CD4-positive, alpha-beta T cell treated with Interleukin-6 at 100 ng/mL for 8 hours (primary cell): Measurements from ENCODE around the gene CRBN.

Source experiments
- DNase-seq: peaks from one replicate; pipeline ENCODE4 v3.0.0-alpha.2; 2020; ENCODE audit warnings: mixed read lengths, low spot score

The CRBN gene

GRCh38 chr3:3179407-3180094 lies at the start of gene CRBN:
CRBN (minus strand) TSS chr3:3179691; CDS start chr3:3179687, 4 bp downstream.
- peak; percentile 87 for DNase-seq

- no peak for DNase-seq
Observed at GRCh38 chr3:3227640-3228039, 48.1 kb upstream of the CRBN start.

GRCh38 chr3:3221528-3221927 lies 42.0 kb upstream of the CRBN start:
- no peak for DNase-seq

GRCh38 chr3:3216401-3216800 lies 36.9 kb upstream of the CRBN start:
- DNase-seq, result no peak

GRCh38 chr3:3212781-3213440 lies 33.4 kb upstream of the CRBN start:
- no peak for DNase-seq

GRCh38 chr3:3209714-3210113 lies 30.2 kb upstream of the CRBN start:
- DNase-seq, result no peak

GRCh38 chr3:3209057-3209456 lies 29.6 kb upstream of the CRBN start:
- no peak for DNase-seq

GRCh38 chr3:3201611-3202010 lies 22.1 kb upstream of the CRBN start:
- no peak for DNase-seq

- DNase-seq, result peak; percentile 48
Observed at GRCh38 chr3:3200632-3201212, 21.2 kb upstream of the CRBN start.

- no peak for DNase-seq
Observed at GRCh38 chr3:3199306-3199705, 19.8 kb upstream of the CRBN start.

- DNase-seq, result no peak
Observed at GRCh38 chr3:3196148-3196861, 16.8 kb upstream of the CRBN start.

GRCh38 chr3:3194861-3195260 lies 15.4 kb upstream of the CRBN start:
- no peak for DNase-seq

GRCh38 chr3:3192286-3192675 lies 12.8 kb upstream of the CRBN start:
- DNase-seq, result peak; percentile 4

- DNase-seq, result peak; percentile 63
Observed at GRCh38 chr3:3191675-3192285, 12.3 kb upstream of the CRBN start.

- no peak for DNase-seq
Observed at GRCh38 chr3:3189961-3190360, 10.5 kb upstream of the CRBN start.

- no peak for DNase-seq
Observed at GRCh38 chr3:3189102-3189727, 9.7 kb upstream of the CRBN start.

GRCh38 chr3:3184876-3185275 lies 5.4 kb upstream of the CRBN start:
- no peak for DNase-seq

GRCh38 chr3:3180456-3180855 lies 965 bp upstream of the CRBN start:
- no peak for DNase-seq

GRCh38 chr3:3178498-3179328 lies 778 bp downstream of the CRBN start:
- no peak for DNase-seq

- no peak for DNase-seq
Observed at GRCh38 chr3:3177861-3178497, 1.5 kb downstream of the CRBN start.

- DNase-seq, result no peak
Observed at GRCh38 chr3:3172627-3173026, 6.9 kb downstream of the CRBN start.
